GM12878 (cell line): Measurements from ENCODE around the gene TSR1.

Source experiments
- CTCF ChIP-seq, 3 experiments: IDR thresholded peaks in 2 of 3; conservative IDR thresholded peaks in 1 of 3; 2 replicates each; pipeline ENCODE4 v1.5.1; 2011; ENCODE audit warnings: low read depth in 3 of 3, low read length in 3 of 3, mild to moderate bottlenecking in 3 of 3, control low read depth in 2 of 3, moderate library complexity in 2 of 3, inconsistent platforms in 1 of 3, mixed read lengths in 1 of 3; ENCODE audit not compliant: control insufficient read depth in 2 of 3, insufficient read depth in 1 of 3; ENCODE audit errors: extremely low read depth in 1 of 3
- FOS ChIP-seq: IDR thresholded peaks from 3 replicates; pipeline ENCODE4 v1.6.1; 2011; ENCODE audit warnings: borderline replicate concordance; ENCODE audit not compliant: insufficient read length; ENCODE audit errors: extremely low read depth
- POLR2A ChIP-seq: IDR thresholded peaks from 2 replicates; pipeline ENCODE4 v1.6.1; 2011; ENCODE audit warnings: low read depth, mild to moderate bottlenecking, low read length
- RCOR1 ChIP-seq: conservative IDR thresholded peaks from 2 replicates; pipeline ENCODE4 v1.6.1; 2012; ENCODE audit warnings: low read depth, low read length, improper control_type of control experiment

- TF ChIP-seq POLR2A (no peak; the same call in none of the 2 replicates), FOS (no peak), CTCF (IDR thresholded peaks at IDR 0.05 in 2 of 3, conservative IDR thresholded peaks at IDR 0.05 in 1 of 3; ENCODE audit: control insufficient read depth in 2 of 3, extremely low read depth in 1 of 3, insufficient read depth in 1 of 3, low read depth in 3 of 3, low read length in 3 of 3) (no peak), RCOR1 (no peak)
These were observed 1.5 kb upstream of the TSR1 start for GRCh38 chr17:2337544-2338314.
